ENCODE data around the gene SP9.

DNA sequence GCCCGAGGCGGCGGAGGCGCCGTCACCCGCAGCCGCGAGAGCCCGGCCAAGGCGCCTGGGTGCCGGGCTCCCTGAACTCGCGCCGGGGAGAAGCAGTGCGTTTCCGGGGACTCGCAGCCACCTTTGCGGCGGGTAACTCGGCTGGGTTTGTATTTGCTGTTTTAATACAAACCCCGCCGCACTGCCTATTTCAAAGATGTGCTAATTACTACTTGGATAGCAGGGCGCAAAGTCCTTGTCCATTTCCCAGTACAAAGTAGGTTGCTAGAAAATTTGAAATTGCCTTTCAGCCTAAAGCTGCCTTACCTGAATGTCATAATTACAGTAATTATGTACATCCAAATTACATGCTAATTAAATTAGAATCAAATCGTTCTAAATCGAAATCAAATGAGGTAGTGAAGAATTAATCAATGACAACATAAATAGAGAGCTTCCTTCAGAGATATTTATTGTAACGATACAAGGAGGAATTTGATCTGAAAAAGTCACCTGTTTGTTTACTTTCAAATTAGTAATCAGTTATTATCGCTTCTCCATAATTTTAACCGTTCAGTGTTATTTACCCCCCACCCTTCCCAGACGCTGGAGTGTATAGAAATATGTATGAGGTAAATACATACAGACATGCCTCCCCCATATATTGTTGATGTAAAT lies 8.1 kb downstream of the SP9 start:
- TF ChIP-seq, protein P1, sequence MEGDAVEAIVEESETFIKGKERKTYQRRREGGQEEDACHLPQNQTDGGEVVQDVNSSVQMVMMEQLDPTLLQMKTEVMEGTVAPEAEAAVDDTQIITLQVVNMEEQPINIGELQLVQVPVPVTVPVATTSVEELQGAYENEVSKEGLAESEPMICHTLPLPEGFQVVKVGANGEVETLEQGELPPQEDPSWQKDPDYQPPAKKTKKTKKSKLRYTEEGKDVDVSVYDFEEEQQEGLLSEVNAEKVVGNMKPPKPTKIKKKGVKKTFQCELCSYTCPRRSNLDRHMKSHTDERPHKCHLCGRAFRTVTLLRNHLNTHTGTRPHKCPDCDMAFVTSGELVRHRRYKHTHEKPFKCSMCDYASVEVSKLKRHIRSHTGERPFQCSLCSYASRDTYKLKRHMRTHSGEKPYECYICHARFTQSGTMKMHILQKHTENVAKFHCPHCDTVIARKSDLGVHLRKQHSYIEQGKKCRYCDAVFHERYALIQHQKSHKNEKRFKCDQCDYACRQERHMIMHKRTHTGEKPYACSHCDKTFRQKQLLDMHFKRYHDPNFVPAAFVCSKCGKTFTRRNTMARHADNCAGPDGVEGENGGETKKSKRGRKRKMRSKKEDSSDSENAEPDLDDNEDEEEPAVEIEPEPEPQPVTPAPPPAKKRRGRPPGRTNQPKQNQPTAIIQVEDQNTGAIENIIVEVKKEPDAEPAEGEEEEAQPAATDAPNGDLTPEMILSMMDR (conservative IDR thresholded peaks at IDR 0.05; ENCODE audit: low read depth, low read length): no peak
- TF ChIP-seq EZH2 (IDR thresholded peaks at IDR 0.05; ENCODE audit: borderline replicate concordance, low read depth, low read length, poor library complexity, severe bottlenecking): peak; percentile 54
